ENCODE results near the gene PPP1R15B. TPM values are rescaled to one million over a fixed set of nuclear protein-coding genes. Genes with fewer than 3 reads are reported as not detected.

The PPP1R15B gene
- total and polyA plus RNA-seq, 10 of the 15 experiments (the other 5 are each of a cell fraction or from before 2014, with no cell fraction given), result 13.9 to 38.1 (median 26.5) TPM

- in situ Hi-C loops (cut with MboI) (no loop called here), intact Hi-C loops (cut with micrococcal nuclease; ENCODE audit: unreplicated experiment) (no loop called here)
- H3K36me3 ChIP-seq (ENCODE audit: control insufficient read depth in 2 of 2, insufficient read depth in 2 of 2, low read length in 1 of 2), result peaks cover 0 to 19% of the 10 kb centered on the region in 2 experiments; a peak in 3 of 4 replicates
- ChIA-PET RAD21 (ENCODE audit: unreplicated experiment) (interaction anchor here (0.6 to 2.2 kb wide), 9 partner anchors 9 to 561 kb away, joined by 3 to 13 read pairs (median 7); no protein-coding TSS in a partner anchor), SMC1A (ENCODE audit: uncharacterized antibody, unreplicated experiment) (interaction anchor here (0.7 to 2.6 kb wide), 8 partner anchors 9 to 243 kb away, joined by 3 to 16 read pairs (median 7); no protein-coding TSS in a partner anchor), POLR2A (interaction anchor here (0.6 to 1.7 kb wide), 4 partner anchors 9 to 108 kb away, joined by 6 to 9 read pairs (median 7); no protein-coding TSS in a partner anchor), CTCF (interaction anchor here (0.8 to 4.7 kb wide), 12 partner anchors 9 to 244 kb away, joined by 3 to 73 read pairs (median 5); partner anchors contain the start of gene PLEKHA6)
- DNase-seq (ENCODE audit: low read depth, low spot score) (no peak), ATAC-seq (no peak), FAIRE-seq (no peak)
- no peak overlapping the region for H3K27ac ChIP-seq (ENCODE audit: control insufficient read depth, insufficient read depth)
- TF ChIP-seq GATAD2B (conservative IDR thresholded peaks at IDR 0.05; ENCODE audit: low read depth) (no peak), ESRRA (IDR thresholded peaks at IDR 0.05; ENCODE audit: low read length) (no peak), FOXM1 (IDR thresholded peaks at IDR 0.05; ENCODE audit: low read depth, low read length) (no peak), ETV6 (conservative IDR thresholded peaks at IDR 0.05 in 1 of 2, IDR thresholded peaks at IDR 0.05 in 1 of 2; ENCODE audit: borderline replicate concordance in 1 of 2, low read depth in 1 of 2) (no peak), CEBPB (IDR thresholded peaks at IDR 0.05; ENCODE audit: borderline replicate concordance in 1 of 2, low read depth in 2 of 2, low read length in 2 of 2) (no peak), PML (IDR thresholded peaks at IDR 0.05; ENCODE audit: low read length) (no peak), ASH2L (IDR thresholded peaks at IDR 0.05; ENCODE audit: borderline replicate concordance, low read depth) (no peak), POLR2AphosphoS2 (IDR thresholded peaks at IDR 0.05; ENCODE audit: low read depth, low read length) (no peak), SUZ12 (IDR thresholded peaks at IDR 0.05; ENCODE audit: unreplicated experiment) (no peak), RELB (IDR thresholded peaks at IDR 0.05; ENCODE audit: low read depth) (no peak), EED (IDR thresholded peaks at IDR 0.05; ENCODE audit: low read depth) (no peak), TARDBP (IDR thresholded peaks at IDR 0.05; ENCODE audit: borderline replicate concordance) (no peak), HDAC6 (IDR thresholded peaks at IDR 0.05; ENCODE audit: unreplicated experiment) (no peak), IRF4 (IDR thresholded peaks at IDR 0.05; ENCODE audit: low read depth, low read length) (no peak), BCLAF1 (IDR thresholded peaks at IDR 0.05) (no peak), SMARCA5 (IDR thresholded peaks at IDR 0.05) (no peak)
- peak overlapping the region; percentile 92 for H3K4me2 ChIP-seq (ENCODE audit: control insufficient read depth, insufficient read depth)
- H2AFZ ChIP-seq (ENCODE audit: control insufficient read depth, low read depth, low read length), result no peak overlapping the region
- no TSS peak for BruUV-seq (replicated peaks)
- H3K27me3 ChIP-seq (replicated peaks in 1 of 2; ENCODE audit: control insufficient read depth in 2 of 2, insufficient read depth in 2 of 2, low read length in 1 of 2), result no peaks in the 10 kb centered on the region
- H3K4me3 ChIP-seq, result peak overlapping the region; percentile 87
- peaks cover 86% of the 10 kb centered on the region for H3K79me2 ChIP-seq (ENCODE audit: control insufficient read depth, insufficient read depth, low read length)
- peaks cover 13% of the 10 kb centered on the region for H4K20me1 ChIP-seq (ENCODE audit: control insufficient read depth, insufficient read depth)
- no peaks in the 10 kb centered on the region for H3K9me3 ChIP-seq (replicated peaks; ENCODE audit: control insufficient read depth, insufficient read depth, low read length)
- no peaks in the 10 kb centered on the region for H3K4me1 ChIP-seq (ENCODE audit: control insufficient read depth, insufficient read depth, low read length)
- H3K9ac ChIP-seq (ENCODE audit: control insufficient read depth, insufficient read depth, low read length), result peak overlapping the region; percentile 98
- WGBS (ENCODE audit: insufficient coverage, insufficient replicate concordance, low lambda C conversion rate, missing lambda C conversion rate), result 1% methylated on average over 3 of the region's 3 CpGs
These were observed 4.2 kb downstream of the PPP1R15B start for GRCh38 chr1:204407295-204407971.

Data from GM12878 (cell line).